Measurements from ENCODE around the gene SHISA7.

The SHISA7 gene

GRCh38 chr19:55484593-55485438 is 41.7 kb upstream of the SHISA7 start, which contains the start of gene NAT14:
Gene NAT14 (plus strand): TSS chr19:55485188. CDS start chr19:55485709, 521 bp downstream.
- Mint-ChIP-seq H3K9me3 (no peaks in the 10 kb centered on the region), H3K36me3 (peaks cover 2% of the 10 kb centered on the region), H3K4me3 (peak within 1 kb of the TSS; percentile 75), H3K27ac (no peak within 1 kb of the TSS), H3K27me3 (no peaks in the 10 kb centered on the region), H3K4me1 (peaks cover 8% of the 10 kb centered on the region)

- Mint-ChIP-seq H3K9me3 (no peaks in the 10 kb centered on the region), H3K4me1 (peaks cover 17% of the 10 kb centered on the region), H3K4me3 (peak overlapping the region; percentile 60), H3K36me3 (peaks cover 5% of the 10 kb centered on the region), H3K27me3 (no peaks in the 10 kb centered on the region), H3K27ac (no peak overlapping the region)
Observed at GRCh38 chr19:55483706-55484592, 40.8 kb upstream of the SHISA7 start.

GRCh38 chr19:55482967-55483705 is 40.0 kb upstream of the SHISA7 start:
- Mint-ChIP-seq H3K9me3 (no peaks in the 10 kb centered on the region), H3K27me3 (no peaks in the 10 kb centered on the region), H3K4me3 (peak overlapping the region; percentile 15), H3K36me3 (peaks cover 5% of the 10 kb centered on the region), H3K27ac (no peak overlapping the region), H3K4me1 (peaks cover 23% of the 10 kb centered on the region)

GRCh38 chr19:55482156-55482961 is 39.3 kb upstream of the SHISA7 start:
- Mint-ChIP-seq H3K27ac (no peak overlapping the region), H3K9me3 (no peaks in the 10 kb centered on the region), H3K36me3 (peaks cover 5% of the 10 kb centered on the region), H3K4me1 (peaks cover 27% of the 10 kb centered on the region), H3K4me3 (no peak overlapping the region), H3K27me3 (no peaks in the 10 kb centered on the region)

- H3K27me3 Mint-ChIP-seq: no peaks in the 10 kb centered on the region
- no peaks in the 10 kb centered on the region for H3K9me3 Mint-ChIP-seq
- peaks cover 28% of the 10 kb centered on the region for H3K4me1 Mint-ChIP-seq
- peaks cover 5% of the 10 kb centered on the region for H3K36me3 Mint-ChIP-seq
- H3K27ac Mint-ChIP-seq: no peak overlapping the region
- no peak overlapping the region for H3K4me3 Mint-ChIP-seq
Observed at GRCh38 chr19:55481794-55482155, 38.7 kb upstream of the SHISA7 start.

GRCh38 chr19:55481148-55481793 is 38.2 kb upstream of the SHISA7 start:
- peaks cover 5% of the 10 kb centered on the region for H3K36me3 Mint-ChIP-seq
- H3K27ac Mint-ChIP-seq: no peak overlapping the region
- no peaks in the 10 kb centered on the region for H3K27me3 Mint-ChIP-seq
- no peaks in the 10 kb centered on the region for H3K9me3 Mint-ChIP-seq
- no peak overlapping the region for H3K4me3 Mint-ChIP-seq
- peaks cover 28% of the 10 kb centered on the region for H3K4me1 Mint-ChIP-seq

GRCh38 chr19:55479451-55480230 is 36.5 kb upstream of the SHISA7 start:
- Mint-ChIP-seq H3K36me3 (peaks cover 5% of the 10 kb centered on the region), H3K27me3 (no peaks in the 10 kb centered on the region), H3K9me3 (no peaks in the 10 kb centered on the region), H3K27ac (no peak overlapping the region), H3K4me3 (no peak overlapping the region), H3K4me1 (peaks cover 28% of the 10 kb centered on the region)

GRCh38 chr19:55479045-55479444 is 35.9 kb upstream of the SHISA7 start:
- Mint-ChIP-seq H3K4me3 (peak overlapping the region; percentile 90), H3K9me3 (no peaks in the 10 kb centered on the region), H3K36me3 (peaks cover 5% of the 10 kb centered on the region), H3K27ac (no peak overlapping the region), H3K27me3 (no peaks in the 10 kb centered on the region), H3K4me1 (peaks cover 28% of the 10 kb centered on the region)

GRCh38 chr19:55478364-55478763 is 35.3 kb upstream of the SHISA7 start:
- Mint-ChIP-seq H3K27ac (peak overlapping the region; percentile 82), H3K27me3 (no peaks in the 10 kb centered on the region), H3K4me1 (peaks cover 28% of the 10 kb centered on the region), H3K4me3 (peak overlapping the region; percentile 90), H3K9me3 (no peaks in the 10 kb centered on the region), H3K36me3 (peaks cover 5% of the 10 kb centered on the region)

- Mint-ChIP-seq H3K4me3 (peak overlapping the region; percentile 90), H3K36me3 (peaks cover 5% of the 10 kb centered on the region), H3K27me3 (no peaks in the 10 kb centered on the region), H3K4me1 (peaks cover 28% of the 10 kb centered on the region), H3K27ac (peak overlapping the region; percentile 82), H3K9me3 (no peaks in the 10 kb centered on the region)
Observed at GRCh38 chr19:55477905-55478304, 34.8 kb upstream of the SHISA7 start.

GRCh38 chr19:55476100-55476775 is 33.1 kb upstream of the SHISA7 start, which contains the start of gene ZNF628:
Gene ZNF628 (plus strand): TSS chr19:55476617. CDS start chr19:55479911, 3,294 bp downstream.
- H3K36me3 Mint-ChIP-seq: peaks cover 5% of the 10 kb centered on the region
- no peaks in the 10 kb centered on the region for H3K27me3 Mint-ChIP-seq
- H3K9me3 Mint-ChIP-seq: no peaks in the 10 kb centered on the region
- peaks cover 28% of the 10 kb centered on the region for H3K4me1 Mint-ChIP-seq
- peak within 1 kb of the TSS; percentile 89 for H3K27ac Mint-ChIP-seq
- peak within 1 kb of the TSS; percentile 90 for H3K4me3 Mint-ChIP-seq

GRCh38 chr19:55474269-55475265 is 31.5 kb upstream of the SHISA7 start:
- Mint-ChIP-seq H3K27ac (no peak overlapping the region), H3K9me3 (no peaks in the 10 kb centered on the region), H3K4me1 (peaks cover 23% of the 10 kb centered on the region), H3K36me3 (peaks cover under 1% of the 10 kb centered on the region), H3K27me3 (no peaks in the 10 kb centered on the region), H3K4me3 (no peak overlapping the region)

Data from activated naive CD4-positive, alpha-beta T cell treated with anti-CD3 and anti-CD28 coated beads, Interleukin-2, amount 50 U/mL, for 24 hours (primary cell).